ENCODE data around the gene TCP11L2.
"Not testable (repeated sequence)": the region's sequence is repeated elsewhere in the genome, so short reads cannot be mapped to it uniquely, and the experiment has no call there.

TCP11L2 gene

DNA sequence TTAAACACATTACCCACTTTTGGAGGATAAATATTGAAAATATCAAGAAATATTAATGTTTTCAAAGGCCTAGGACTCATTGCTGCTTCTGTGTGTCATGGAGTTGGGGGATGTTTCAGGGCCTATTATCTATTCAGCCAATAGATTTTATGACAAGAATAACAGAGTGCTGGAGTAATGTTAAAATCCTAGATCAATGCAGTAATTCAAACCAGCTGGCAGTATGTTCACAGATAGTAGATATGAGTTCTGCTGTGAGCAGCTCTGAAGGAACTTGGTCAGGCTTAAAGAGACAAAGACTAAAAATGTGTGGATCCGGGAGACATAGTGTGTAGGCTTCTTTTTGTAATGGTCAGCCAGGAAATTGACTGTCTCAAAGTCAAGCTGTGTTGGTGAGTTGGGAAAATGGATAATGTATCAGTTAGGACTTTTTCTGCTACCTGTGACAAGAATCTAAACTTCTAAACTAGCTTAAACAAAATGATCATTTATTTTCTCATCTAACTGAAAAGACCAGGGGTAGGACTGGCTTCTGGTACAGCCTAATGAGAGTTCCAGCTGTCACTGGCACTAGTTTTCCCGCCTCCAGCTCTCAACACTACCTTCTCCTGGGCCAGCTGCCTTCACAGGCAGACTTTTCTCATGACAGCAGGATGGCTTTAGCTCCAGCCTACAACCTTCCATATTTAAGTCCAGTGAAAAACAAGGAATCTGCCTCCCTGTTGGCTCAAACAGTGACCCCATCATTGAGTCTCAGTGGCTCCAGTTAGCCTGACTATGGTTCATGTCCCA, 38.7 kb downstream of the TCP11L2 start:
- no peak for DNase-seq (ENCODE audit: low read depth in 2 of 2, low spot score in 1 of 2)

DNA sequence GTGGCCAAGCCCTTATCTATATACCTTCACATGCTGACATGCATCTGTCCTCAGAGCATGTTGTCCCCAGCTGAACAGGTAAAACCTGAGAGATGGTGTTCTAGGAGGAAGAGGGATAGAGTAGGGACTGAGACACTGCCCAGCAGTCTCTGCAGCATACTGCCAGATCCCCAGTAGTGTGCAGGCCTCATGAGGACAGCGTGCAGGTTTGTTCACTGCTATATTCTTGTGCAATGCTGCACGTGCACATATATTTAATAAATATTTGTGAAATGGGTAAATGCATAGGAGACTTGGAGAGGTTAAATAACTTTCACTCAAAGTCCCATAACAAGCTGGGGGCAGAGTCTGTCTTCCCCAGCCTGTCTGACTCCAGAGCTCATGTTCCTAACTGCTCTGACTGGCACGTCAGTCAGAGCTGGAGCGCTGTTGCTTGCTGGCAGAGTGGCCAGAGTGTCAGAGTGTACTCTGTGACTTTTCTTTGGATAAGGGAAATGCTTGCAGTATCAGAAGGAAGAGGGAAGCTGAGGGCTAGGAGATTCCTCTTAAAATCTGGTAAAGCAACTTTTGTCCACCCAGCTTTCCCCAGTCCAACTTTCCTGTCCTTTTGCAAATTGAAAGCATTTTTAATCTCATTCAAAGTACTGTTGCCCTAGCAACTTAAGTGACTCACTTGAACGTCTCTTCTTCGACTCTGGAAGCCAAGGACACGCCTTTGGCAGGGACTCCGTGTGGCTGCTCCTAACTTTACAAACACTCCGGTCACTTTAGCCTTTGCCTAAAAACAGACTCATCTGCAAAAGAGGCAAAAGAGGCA, 40.1 kb downstream of the TCP11L2 start:
- DNase-seq (ENCODE audit: low read depth in 2 of 2, low spot score in 1 of 2) = no peak

DNA sequence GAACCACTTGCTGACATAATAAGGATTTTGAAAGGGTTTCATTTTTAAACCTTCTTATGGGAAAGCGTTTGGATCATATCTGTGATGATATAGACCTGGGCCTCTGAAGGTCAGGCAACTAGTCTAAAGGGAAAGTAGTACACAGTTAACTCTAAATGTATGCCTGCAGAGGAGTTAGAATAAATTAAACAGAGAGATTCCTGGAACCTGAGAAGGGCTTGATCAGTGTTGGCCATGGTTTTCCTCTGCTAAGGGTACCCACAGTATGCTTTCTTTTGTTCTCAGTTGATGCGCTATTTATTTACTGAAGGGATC, 40.6 kb downstream of the TCP11L2 start:
- DNase-seq (ENCODE audit: low read depth in 2 of 2, low spot score in 1 of 2) = no peak

DNA sequence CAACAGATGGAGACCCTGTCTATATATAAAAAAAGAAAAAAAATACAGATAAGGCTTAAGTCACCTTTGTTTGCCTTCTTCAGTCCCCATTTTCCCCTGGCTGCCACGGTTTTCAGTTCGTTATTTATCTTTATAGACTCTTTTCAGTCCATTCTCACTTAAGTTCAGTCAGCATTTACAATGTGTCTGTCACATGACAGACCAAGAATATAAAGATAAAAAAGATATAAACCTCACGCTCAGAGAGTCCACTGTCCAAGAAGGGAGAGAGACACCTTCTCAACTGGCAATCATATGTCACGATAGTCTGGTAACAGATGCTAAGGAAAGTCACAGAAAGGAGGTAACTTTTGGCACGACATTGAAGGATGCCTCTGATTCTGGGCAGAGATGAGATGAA, 41.6 kb downstream of the TCP11L2 start:
- DNase-seq (ENCODE audit: low read depth in 2 of 2, low spot score in 1 of 2) = no peak

DNA sequence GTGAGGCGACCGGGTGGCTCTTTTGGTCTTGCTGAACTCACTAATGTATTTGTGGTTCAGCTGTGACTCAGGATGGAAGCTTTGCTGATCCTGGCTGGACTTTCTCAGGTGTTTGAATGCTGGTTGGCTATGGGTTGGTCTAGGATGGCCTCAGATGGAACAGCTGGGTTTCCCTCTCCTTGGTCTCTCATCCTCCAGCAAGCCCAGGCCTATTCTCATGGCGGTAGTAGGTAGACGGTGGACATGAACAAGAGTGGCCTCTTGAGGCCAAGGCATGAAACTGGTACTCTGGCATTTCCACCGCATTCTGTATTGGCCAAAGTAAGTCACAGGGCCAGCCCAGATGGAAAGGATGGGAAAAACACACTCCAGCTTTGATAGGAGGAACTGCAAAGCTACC, 43.2 kb downstream of the TCP11L2 start:
- DNase-seq (ENCODE audit: low read depth in 2 of 2, low spot score in 1 of 2) = no peak

DNA sequence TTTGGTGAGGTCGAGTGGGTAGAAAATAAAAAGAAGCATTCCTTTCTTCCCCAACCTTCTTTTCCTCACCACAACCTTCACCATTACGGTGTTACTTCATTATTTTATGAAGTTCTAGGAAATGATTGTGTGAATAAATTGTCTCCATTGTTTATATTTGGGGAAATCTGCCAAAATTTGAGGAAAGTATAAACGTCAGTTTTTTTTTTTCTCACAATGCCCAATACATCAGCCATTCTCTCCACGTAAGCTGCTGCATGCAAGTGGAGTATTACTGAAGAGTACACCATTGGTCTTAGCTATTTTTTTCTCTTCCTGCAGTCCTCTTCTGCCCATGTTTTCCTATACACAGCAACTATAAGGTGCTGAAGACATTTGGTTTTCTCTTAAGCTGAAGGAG, 45.9 kb downstream of the TCP11L2 start:
- DNase-seq (ENCODE audit: low read depth in 2 of 2, low spot score in 1 of 2) = no peak

DNA sequence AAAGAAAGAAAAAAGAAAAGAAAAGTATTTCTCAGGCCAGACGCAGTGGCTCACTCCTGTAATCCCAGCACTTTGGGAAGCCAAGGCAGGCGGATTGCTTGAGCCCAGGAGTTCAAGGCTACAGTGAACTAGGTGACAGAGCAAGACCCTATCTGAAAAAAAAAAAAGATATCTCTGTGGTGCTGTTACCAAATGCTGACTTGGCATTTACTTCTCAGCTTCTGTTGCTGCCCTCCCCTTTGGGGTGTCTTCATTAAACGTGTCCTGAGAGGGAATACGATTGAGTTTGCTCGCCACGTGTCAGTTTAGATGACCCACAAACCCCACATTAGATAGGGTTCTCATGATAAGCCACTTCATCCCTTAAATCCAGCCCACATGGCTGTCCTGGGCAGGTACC, 50.6 kb downstream of the TCP11L2 start:
- no peak for DNase-seq (ENCODE audit: low read depth in 2 of 2, low spot score in 1 of 2)

DNA sequence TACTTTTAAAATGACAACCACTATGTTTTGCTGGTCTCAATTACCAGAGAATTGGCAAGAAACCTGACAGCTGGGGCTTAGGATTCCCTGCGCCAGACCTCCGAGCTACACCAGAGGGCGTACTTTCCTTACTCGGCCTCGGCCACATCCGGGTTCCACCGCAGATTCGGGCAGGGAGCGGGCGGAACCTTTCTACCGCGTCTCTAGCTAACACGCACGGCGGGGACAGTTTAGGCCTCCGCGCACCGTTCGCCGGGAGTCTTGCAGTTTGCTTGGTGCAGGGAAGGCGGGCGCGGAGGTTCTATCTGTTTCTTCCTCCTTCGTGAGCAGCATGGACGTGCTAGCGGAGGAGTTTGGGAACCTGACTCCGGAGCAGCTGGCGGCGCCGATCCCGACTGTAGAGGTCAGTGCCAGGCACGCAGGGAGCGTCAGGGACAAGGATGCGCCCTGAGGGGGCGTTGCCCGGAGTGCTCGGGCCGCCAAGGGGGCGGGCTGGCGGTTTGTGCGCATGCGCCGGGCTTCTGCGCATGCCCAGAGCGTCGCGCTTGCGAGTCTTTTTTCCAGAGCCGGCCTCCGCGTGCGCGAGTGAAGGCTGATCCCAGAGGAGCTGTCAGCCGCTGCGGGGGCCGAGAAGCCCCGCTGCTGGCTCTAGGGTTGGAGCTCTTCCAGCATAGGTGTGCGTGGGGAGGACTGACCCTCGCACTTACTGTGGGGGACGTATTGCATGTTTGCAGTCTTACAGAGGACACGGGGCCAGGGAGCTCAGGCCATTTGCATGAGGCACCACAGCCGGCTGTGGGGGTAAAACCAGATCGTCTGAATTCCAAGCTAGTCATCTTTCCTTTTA, 55.2 kb downstream of the TCP11L2 start, which contains the start of gene POLR3B:
Gene POLR3B (plus strand): TSS at position 200 of the 847 bp plus-strand sequence. CDS start 132 bp downstream, at position 332.
- DNase-seq (ENCODE audit: low read depth in 2 of 2, low spot score in 1 of 2) = peak; percentile 92

DNA sequence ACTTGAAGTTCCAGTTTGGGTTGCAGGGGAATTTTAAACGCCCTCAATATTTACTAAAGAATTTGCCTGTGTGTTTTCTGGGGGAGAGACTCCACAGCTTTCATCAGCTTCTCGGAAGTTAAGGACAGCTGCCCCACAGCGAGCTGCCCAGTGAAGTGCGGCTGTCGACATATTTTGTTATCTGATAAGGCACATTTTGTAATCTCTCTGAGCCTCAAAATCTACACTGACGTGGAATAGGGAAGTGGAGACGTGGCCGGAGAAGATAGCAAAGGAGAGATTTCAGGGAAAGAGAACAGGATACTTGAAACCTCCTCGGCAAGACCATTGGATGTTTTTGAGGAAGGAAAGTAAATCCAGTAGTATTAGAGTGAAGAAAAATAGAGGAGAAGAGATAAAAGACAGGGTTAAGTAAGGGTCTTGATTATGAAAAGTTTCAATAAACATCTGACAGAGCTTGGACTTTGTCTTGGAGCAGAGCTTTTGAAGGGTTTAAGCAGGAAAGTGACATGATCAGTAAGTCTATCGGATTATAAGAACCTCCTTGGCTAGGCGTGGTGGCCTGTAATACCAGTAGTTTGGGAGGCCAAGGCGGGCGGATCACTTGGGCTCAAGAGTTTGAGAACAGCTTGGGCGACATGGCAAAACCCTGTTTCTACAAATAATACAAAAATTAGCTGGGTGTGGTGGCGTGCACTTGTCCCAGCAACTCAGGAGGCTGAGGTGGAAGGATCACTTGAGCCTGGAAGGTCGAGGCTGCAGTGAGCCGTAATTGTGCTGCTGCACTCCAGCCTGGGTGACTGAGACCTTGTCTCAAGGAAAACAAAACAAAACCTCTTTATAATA, 56.1 kb downstream of the TCP11L2 start:
- DNase-seq (ENCODE audit: low read depth in 2 of 2, low spot score in 1 of 2) = no peak

DNA sequence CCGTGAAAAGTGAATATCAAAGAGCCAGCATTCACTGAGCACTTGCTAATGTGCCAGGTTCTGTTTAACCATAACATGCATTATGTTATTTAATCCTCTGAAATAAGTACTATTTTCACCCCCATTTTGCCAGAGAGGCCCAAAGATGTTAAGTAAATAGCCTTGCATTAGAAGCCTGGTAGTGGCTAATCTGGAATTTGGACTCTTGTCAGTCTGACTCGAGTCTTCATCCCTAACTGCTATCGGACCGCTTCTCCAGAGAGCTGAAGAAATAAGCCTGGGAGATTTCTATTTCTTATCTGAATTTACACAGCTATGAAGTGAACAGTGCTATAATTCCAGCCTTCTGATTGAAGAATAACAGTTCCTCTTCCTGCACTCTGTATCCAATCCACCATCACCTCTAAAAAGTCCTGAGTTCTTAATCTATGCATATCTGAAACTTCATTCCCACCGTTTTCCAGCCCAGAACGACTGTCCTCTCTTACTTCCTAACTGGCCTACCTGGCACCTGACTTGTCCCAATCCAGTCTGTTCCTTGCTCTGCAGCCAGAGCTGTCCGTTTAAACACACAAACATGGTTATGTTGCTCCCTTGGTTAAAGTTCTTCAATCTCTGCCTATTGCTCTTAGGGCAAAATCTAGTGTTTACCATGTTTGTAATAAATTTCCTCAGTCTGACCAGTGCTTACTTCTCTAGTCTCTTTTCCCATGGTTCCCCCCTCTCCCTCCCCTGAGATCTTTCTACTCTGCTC, 57.3 kb downstream of the TCP11L2 start:
- DNase-seq (ENCODE audit: low read depth in 2 of 2, low spot score in 1 of 2) = no peak

DNA sequence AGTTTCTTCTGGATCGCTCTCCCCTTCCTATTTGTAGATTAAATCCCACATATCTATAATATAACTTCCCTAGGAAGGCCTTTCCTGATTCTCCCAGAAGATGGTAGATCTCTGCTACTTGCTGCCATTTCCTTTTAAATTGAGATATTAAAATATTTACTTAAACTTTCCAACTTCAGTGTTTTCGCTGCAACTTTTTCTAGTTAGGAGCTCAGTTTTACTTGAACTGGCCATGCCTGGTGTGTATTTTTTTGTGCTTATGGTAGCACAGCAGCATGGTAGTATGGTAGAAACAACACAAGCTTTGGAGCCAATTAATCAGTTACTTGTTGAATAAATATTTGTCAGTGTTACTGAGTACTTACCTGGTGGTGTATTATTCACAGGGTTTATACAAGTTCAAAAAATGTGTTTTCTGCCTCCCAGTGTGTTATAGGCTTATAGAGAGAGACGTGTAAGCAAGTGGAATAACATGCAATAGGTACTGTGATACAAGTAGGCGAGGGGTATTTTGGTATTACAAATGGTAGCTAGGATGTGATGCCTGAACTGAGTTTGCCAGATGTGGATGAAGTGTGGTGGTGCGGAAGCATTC, 58.0 kb downstream of the TCP11L2 start:
- no peak for DNase-seq (ENCODE audit: low read depth in 2 of 2, low spot score in 1 of 2)

DNA sequence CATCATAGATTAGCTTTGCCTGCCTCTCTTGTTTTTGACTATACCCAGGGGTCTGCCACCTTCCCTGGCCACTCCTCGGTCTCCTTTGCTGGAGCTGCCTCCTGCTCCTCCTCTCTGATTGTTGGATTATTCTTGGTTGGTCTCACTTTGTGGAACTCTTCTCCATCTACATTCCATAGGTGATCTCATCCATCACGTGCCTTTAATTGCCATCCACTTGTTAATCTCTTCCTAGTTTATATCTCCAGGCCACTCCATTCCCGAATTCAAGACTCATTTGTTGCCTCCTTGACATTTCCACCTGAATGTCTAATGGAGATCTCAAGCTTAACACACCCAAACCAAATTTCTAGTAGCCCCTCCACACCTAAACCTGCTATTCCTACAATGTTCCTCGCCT, 60.4 kb downstream of the TCP11L2 start:
- no peak for DNase-seq (ENCODE audit: low read depth in 2 of 2, low spot score in 1 of 2)

DNA sequence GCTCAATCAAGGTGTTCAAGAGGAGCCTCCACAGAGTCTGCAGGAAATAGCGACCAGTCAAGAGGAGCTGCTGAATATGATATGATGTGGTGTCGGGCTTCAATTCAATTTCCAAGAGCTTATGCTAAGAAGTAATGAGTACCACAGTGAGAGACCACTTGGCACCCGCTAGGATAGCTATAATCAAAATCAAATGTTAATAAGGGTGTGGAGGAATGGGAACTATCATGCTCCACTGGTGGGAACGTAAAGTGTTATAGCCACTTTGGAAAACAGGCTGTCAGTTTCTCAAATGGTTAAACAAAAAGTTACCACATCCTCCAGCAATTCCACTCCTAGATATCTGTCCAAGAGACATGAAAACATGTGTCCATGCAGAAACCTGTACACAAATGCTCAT, 61.7 kb downstream of the TCP11L2 start:
- DNase-seq (ENCODE audit: low read depth in 2 of 2, low spot score in 1 of 2) = no peak

DNA sequence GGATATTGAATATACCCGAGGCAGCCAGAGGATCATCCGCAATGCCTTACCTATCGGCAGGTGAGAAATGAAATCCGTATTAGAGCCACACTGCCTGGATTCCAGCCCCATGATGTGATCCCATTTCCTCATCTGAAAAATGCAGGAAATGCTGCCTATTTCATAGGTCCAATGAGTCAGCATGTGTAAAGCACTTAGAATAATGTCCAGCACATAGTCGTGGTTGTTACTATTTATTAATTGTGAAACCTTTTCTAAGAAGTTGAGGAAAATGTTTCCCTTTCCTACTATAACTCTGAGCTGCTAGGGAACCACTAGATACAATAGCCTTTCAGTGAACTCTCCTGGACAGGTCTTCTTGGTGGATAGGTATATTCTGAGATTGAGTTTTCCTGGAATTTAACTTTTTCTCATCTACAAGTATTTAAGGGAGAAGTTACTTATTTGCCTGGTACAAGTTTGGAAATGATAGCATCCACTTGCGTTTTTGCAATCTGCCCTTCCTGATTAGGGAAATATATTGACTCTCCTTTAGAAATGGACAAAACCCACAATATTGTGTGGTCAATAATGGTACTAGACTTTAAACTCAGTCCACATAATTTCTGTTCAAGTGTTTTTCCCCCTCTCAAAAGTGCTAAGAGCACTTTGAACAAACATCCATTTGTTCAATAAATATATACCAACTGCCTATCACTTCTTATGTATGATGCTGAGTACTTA, 67.3 kb downstream of the TCP11L2 start:
- DNase-seq (ENCODE audit: low read depth in 2 of 2, low spot score in 1 of 2) = no peak

DNA sequence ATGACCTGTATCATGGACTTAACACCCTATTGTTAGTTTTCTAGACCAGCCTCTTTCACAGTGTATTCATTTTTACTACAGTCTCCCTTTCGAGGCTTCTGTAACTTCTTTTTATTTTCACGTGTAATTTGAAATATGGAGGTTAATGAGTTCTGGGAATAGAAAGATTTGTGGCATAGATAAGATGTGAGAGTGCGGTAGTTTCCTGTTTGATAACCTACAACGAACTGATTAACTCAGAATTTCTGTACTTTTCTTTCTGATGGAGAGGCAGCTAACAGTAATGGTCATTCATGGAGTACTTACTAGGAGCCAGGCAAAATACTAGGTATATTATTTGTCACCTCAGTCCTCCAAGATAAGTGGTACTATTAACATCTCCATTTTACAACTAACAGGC, 76.3 kb downstream of the TCP11L2 start:
- DNase-seq (ENCODE audit: low read depth in 2 of 2, low spot score in 1 of 2) = no peak

DNA sequence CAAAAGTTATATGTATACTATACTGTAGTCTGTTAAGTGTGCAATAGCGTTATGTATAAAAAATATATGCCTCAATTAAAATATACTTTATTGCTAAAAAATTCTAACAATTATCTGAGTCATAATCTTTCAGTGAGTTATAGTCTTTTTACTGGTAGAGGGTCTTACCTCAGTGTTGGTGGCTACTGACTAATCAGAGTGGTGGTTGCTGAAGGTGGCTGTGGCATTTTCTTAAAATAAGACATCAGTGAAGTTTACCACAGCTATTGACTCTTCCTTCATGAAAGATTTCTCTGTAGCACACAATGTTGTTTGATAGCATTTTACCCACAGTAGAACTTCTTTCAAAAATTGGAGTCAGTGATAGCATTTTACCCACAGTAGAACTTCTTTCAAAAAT, 78.4 kb downstream of the TCP11L2 start:
- no peak for DNase-seq (ENCODE audit: low read depth in 2 of 2, low spot score in 1 of 2)

DNA sequence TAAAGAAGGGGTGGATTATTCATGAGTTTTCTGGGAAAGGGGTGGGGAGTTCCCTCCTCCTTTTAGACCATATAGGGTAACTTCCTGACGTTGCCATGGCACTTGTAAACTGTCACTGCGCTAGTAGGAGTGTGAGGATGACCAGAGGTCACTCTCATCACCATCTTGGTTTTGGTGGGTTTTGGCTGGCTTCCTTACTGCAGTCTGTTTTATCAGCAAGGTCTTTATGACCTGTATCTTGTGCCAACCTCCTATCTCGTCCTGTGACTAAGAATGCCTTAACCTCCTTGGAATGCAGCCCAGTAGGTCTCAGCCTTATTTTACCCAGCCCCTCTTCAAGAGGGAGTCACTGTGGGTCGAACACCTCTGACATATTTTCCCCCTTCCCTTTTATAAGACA, 79.3 kb downstream of the TCP11L2 start:
- DNase-seq (ENCODE audit: low read depth in 2 of 2, low spot score in 1 of 2) = not testable (repeated sequence)

DNA sequence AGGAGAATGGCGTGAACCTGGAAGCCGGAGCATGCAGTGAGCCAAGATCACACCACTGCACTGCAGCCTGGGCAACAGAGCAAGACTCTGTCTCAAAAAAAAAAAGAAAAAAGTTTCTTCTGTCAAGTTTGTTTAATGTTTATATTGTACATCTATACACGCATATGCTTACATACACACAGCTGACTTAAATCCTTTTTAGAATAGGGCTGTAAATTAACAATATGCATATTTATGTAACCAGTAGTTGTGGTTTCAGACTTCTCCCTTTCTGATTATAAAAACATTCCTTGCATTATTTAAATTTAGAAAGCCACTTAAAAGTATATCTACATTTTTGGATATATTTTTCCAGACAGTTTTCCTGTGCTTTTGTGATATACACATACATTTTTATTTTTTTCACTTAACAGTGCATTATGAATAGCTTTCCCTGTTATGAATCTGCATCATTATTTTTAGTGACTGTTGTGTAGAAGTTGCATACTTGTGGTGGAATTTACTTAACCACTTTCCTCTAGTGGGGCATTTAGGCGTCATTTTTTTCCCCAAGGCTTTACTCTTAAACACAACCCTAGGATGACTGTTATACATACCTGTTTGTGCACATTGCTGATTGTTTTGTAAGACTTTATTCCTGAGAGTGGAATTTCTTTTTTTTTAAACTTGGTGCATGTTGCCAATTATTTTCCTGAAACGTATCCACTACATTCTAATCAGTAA, 84.4 kb downstream of the TCP11L2 start:
- no peak for DNase-seq (ENCODE audit: low read depth in 2 of 2, low spot score in 1 of 2)

All from stimulated activated CD8-positive, alpha-beta memory T cell treated with anti-CD3 and anti-CD28 coated beads, Interleukin-4, amount 100 ng/mL, for 1 hour (primary cell).